Measurements from ENCODE around the gene RBM23. TPM values are rescaled to one million over a fixed set of nuclear protein-coding genes. Genes with fewer than 3 reads are reported as not detected.

Gene RBM23
- total RNA-seq, 1 donor from 2014 or later: 170 TPM

GRCh38 chr14:22878271-22879246 is 40.4 kb downstream of the RBM23 start:
- Histone ChIP-seq H3K9ac (no peak overlapping the region), H3K9me3 (ENCODE audit: low read depth) (no peaks in the 10 kb centered on the region), H3K27me3 (no peaks in the 10 kb centered on the region), H3K4me2 (no peak overlapping the region), H3K4me1 (peaks cover 14% of the 10 kb centered on the region), H3F3A (ENCODE audit: low read depth) (peaks cover 13% of the 10 kb centered on the region), H3K36me3 (no peaks in the 10 kb centered on the region), H4K20me1 (ENCODE audit: low read depth) (no peaks in the 10 kb centered on the region), H3K4me3 (no peak overlapping the region), H2AFZ (replicated peaks) (no peak overlapping the region), H3K27ac (no peak overlapping the region), H3K79me2 (ENCODE audit: low read depth) (no peaks in the 10 kb centered on the region)
- Mint-ChIP-seq H3K4me1 (peaks cover 21% of the 10 kb centered on the region), H3K9me3 (no peaks in the 10 kb centered on the region), H3K4me3 (no peak overlapping the region), H3K27ac (peak overlapping the region; percentile 9), H3K27me3 (ENCODE audit: insufficient read depth, low read depth) (peaks cover 5% of the 10 kb centered on the region), H3K36me3 (peaks cover 17% of the 10 kb centered on the region)
- no peak for DNase-seq (ENCODE audit: low spot score)
- TF ChIP-seq EZH2 (IDR thresholded peaks at IDR 0.05) (no peak), CTCF (IDR thresholded peaks at IDR 0.05) (no peak), EZH2phosphoT487 (IDR thresholded peaks at IDR 0.05) (no peak)

GRCh38 chr14:22877000-22877501 is 41.9 kb downstream of the RBM23 start:
- DNase-seq (ENCODE audit: low spot score): no peak
- no peak overlapping the region for H2AFZ ChIP-seq (replicated peaks)
- no peak overlapping the region for H3K4me3 Mint-ChIP-seq
- H3K79me2 ChIP-seq (ENCODE audit: low read depth): no peaks in the 10 kb centered on the region
- H3K9ac ChIP-seq: no peak overlapping the region
- no peak overlapping the region for H3K27ac ChIP-seq
- no peak for TF ChIP-seq EZH2phosphoT487 (IDR thresholded peaks at IDR 0.05)
- TF ChIP-seq EZH2 (IDR thresholded peaks at IDR 0.05): no peak
- no peak for TF ChIP-seq CTCF (IDR thresholded peaks at IDR 0.05)
- peaks cover 7% of the 10 kb centered on the region for H3K27me3 Mint-ChIP-seq (ENCODE audit: insufficient read depth, low read depth)
- H3K4me3 ChIP-seq: no peak overlapping the region
- peaks cover 19% of the 10 kb centered on the region for H3K36me3 Mint-ChIP-seq
- peaks cover 1% of the 10 kb centered on the region for H3K4me1 ChIP-seq
- no peaks in the 10 kb centered on the region for H3K27me3 ChIP-seq
- peaks cover 4% of the 10 kb centered on the region for H3F3A ChIP-seq (ENCODE audit: low read depth)
- no peaks in the 10 kb centered on the region for H3K9me3 Mint-ChIP-seq
- no peak overlapping the region for H3K27ac Mint-ChIP-seq
- peaks cover 12% of the 10 kb centered on the region for H3K4me1 Mint-ChIP-seq
- H3K9me3 ChIP-seq (ENCODE audit: low read depth): no peaks in the 10 kb centered on the region
- H4K20me1 ChIP-seq (ENCODE audit: low read depth): no peaks in the 10 kb centered on the region
- no peak overlapping the region for H3K4me2 ChIP-seq
- H3K36me3 ChIP-seq: no peaks in the 10 kb centered on the region

- no peak overlapping the region for H2AFZ ChIP-seq (replicated peaks)
- no peaks in the 10 kb centered on the region for H3K36me3 ChIP-seq
- no peak overlapping the region for H3K4me3 ChIP-seq
- Mint-ChIP-seq H3K4me3 (peak overlapping the region; percentile 39), H3K27me3 (ENCODE audit: insufficient read depth, low read depth) (peaks cover 9% of the 10 kb centered on the region), H3K36me3 (peaks cover 19% of the 10 kb centered on the region), H3K4me1 (peaks cover 9% of the 10 kb centered on the region), H3K27ac (peak overlapping the region; percentile 72), H3K9me3 (no peaks in the 10 kb centered on the region)
- H3K27me3 ChIP-seq: no peaks in the 10 kb centered on the region
- H3K27ac ChIP-seq: no peak overlapping the region
- TF ChIP-seq EZH2phosphoT487 (IDR thresholded peaks at IDR 0.05) (no peak), CTCF (IDR thresholded peaks at IDR 0.05) (no peak), EZH2 (IDR thresholded peaks at IDR 0.05) (no peak)
- peaks cover 3% of the 10 kb centered on the region for H3K4me1 ChIP-seq
- no peaks in the 10 kb centered on the region for H3K9me3 ChIP-seq (ENCODE audit: low read depth)
- no peak overlapping the region for H3K9ac ChIP-seq
- no peak for DNase-seq (ENCODE audit: low spot score)
- no peaks in the 10 kb centered on the region for H4K20me1 ChIP-seq (ENCODE audit: low read depth)
- H3K4me2 ChIP-seq: no peak overlapping the region
- H3F3A ChIP-seq (ENCODE audit: low read depth): peaks cover 15% of the 10 kb centered on the region
- no peaks in the 10 kb centered on the region for H3K79me2 ChIP-seq (ENCODE audit: low read depth)
These were observed 43.1 kb downstream of the RBM23 start for GRCh38 chr14:22875748-22876319.
